ENCODE measurements around the gene ATP10D.

Gene ATP10D

DNA sequence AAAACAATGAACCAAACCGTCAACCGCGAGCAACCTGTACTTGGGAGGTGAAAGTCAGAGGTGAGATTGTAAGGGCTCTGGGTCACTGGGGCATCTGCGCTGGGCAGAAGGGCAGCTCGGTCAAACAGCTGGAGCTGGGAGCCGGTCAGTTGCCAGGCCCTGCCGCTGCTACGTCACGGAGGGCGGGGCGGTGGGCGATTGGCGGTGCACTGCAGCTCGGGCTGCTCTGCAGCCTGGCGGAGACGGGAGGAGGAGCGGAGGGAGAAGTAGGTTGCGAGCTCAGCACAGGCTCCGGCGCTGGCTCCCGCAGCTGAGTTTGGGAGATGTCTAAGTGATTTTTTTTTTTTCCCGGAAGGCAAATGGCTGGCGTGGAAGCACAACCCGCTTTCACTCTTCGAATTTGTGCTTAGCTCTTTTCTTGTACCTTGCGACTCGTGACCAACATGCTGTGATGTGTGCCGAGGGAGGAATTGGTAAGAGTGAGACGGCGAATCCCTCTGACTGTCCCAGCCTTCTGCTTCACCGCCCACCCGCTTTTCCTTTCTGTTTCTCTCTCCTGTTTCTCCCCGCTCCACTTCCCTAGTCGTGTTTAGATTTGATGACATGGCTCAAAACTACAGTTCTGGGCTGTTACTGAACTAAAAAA is at the start of gene ATP10D:
TSS of gene ATP10D (plus strand) at position 229 of the 646 bp plus-strand sequence. CDS start 27,266 bp downstream, outside the sequence.
- H3K4me1 Mint-ChIP-seq (ENCODE audit: low read depth) = peaks cover 18% of the 10 kb centered on the region
- H3K27me3 Mint-ChIP-seq (ENCODE audit: low read depth) = peaks cover 8% of the 10 kb centered on the region
- peak within 1 kb of the TSS; percentile 87 for H3K4me3 Mint-ChIP-seq
- H3K9me3 Mint-ChIP-seq = no peaks in the 10 kb centered on the region
- no peaks in the 10 kb centered on the region for H3K36me3 Mint-ChIP-seq (ENCODE audit: low read depth)
- peak within 1 kb of the TSS; percentile 84 for H3K27ac Mint-ChIP-seq

DNA sequence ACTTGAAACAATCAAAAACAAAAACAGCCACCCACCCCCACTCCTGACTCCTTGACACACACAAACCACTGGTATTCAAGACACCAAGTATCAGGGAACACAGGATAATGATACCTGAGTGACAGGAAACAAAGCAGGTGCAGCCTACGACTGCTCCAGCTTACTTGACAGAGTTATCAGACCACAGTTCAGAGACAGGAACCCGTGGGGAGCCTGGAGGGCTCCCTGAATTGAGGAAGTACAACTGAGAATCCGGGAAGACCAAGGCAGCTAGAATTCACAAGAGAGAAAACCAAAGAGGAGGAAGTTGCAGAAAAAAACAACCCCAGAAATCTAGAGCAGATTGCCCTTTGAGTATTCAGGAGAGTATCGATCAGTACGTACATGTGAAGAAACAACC is 42.1 kb upstream of the ATP10D start:
- Mint-ChIP-seq H3K4me1 (ENCODE audit: low read depth) (peaks cover 8% of the 10 kb centered on the region), H3K4me3 (no peak overlapping the region), H3K9me3 (no peaks in the 10 kb centered on the region), H3K36me3 (ENCODE audit: low read depth) (no peaks in the 10 kb centered on the region), H3K27me3 (ENCODE audit: low read depth) (peaks cover 3% of the 10 kb centered on the region), H3K27ac (no peak overlapping the region)

DNA sequence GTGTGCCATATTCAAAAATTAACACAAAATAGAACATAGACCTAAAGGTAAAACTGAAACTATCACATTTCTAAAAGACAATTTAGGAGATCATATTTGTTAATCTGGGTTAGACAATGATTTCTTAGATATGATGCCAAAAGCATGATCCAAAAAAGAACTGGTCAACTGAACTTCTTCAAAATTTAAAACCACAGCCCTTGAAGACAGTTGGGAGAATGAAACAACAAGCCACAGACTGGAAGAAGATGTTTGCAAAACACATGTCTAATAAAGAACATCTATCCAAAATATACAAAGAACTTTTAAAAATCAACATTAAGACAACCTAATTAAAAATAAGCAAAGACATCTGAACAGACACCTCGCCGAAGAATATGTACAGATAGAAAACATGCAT is 41.0 kb upstream of the ATP10D start:
- Mint-ChIP-seq H3K27ac (no peak overlapping the region), H3K4me1 (ENCODE audit: low read depth) (peaks cover 8% of the 10 kb centered on the region), H3K36me3 (ENCODE audit: low read depth) (no peaks in the 10 kb centered on the region), H3K9me3 (no peaks in the 10 kb centered on the region), H3K27me3 (ENCODE audit: low read depth) (peaks cover 3% of the 10 kb centered on the region), H3K4me3 (no peak overlapping the region)

DNA sequence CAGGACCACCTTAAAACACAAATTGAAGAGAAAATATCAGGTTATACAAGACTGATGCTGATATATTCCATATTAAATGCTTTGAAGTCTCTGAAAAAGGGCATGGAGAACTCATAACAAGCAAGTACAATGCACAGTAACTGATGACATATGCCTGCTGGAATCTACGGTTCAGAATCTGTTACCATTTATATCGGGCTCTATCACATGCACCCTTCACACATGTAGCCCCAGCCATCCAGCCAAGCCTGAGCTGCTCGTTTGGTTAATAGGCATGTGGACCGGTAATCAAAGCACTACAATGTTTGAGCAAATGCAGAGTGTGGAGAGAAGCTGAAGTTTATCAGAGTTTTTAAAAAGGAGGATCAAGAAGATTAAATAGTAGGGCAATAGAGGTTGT is 33.4 kb upstream of the ATP10D start:
- Mint-ChIP-seq H3K4me3 (no peak overlapping the region), H3K36me3 (ENCODE audit: low read depth) (peaks cover 15% of the 10 kb centered on the region), H3K9me3 (no peaks in the 10 kb centered on the region), H3K4me1 (ENCODE audit: low read depth) (peaks cover 2% of the 10 kb centered on the region), H3K27me3 (ENCODE audit: low read depth) (no peaks in the 10 kb centered on the region), H3K27ac (no peak overlapping the region)

DNA sequence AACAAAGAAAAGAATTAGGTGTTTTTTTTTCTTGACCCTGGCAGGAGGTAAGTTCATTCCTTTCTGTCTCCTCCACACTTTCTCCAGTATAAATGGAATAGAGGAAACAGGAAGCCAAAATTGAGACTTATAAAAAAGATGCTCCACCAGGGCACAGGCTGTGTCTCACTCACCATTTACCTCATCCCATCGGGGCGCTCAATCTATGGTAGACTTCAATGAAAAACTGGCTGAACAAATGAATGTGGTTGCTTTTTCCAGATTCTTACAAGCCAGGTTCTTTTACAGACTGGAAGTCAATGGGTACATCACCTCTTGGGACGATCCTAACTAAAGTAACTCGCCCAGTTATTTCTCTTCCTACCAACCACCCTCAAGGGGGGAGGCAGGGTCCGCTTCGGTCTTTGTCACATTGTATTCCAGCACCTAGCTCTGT is 22.3 kb upstream of the ATP10D start:
- H3K4me1 Mint-ChIP-seq (ENCODE audit: low read depth) = peaks cover 16% of the 10 kb centered on the region

DNA sequence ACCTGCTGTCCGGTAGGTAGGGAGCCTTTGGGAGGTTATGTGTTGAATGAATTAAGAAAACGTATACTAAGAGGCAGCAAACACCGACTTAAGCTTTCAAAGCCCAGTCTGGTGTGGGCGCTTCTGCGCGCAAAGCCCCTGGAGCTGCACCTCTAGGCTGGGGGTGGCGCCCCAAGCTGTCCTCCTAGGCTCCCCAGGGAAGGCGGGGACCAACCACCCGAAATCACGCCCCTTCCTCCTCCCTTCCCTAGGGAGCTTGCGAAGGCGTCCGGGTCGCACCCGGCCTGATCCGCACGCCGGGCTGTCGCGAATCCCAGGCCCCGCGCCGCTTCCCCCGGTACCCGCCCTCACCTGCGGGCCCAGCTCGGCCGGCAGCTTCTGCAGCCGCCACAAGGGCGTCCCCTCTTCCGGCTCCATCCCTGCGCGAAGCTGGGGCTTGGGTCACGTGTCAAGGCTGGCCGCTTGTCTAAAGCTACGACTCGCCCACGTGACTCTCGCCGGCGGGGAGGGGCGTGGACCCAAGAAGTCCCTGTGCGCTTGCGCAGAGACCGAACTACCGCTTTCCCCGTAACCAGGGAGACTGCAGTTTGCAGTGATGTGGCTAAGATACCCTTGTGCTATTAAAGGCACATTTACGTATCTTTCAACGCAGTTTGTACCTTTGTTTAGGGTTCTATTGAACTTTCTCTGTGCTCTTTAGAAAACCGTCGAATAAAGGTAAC is 21.7 kb upstream of the ATP10D start, which contains the start of gene COMMD8:
TSS of gene COMMD8 (minus strand) at position 468 of the 722 bp plus-strand sequence. CDS start at position 417, 51 bp downstream.
- H3K4me1 Mint-ChIP-seq (ENCODE audit: low read depth) = peaks cover 16% of the 10 kb centered on the region
- H3K27me3 Mint-ChIP-seq (ENCODE audit: low read depth) = no peaks in the 10 kb centered on the region
- H3K4me3 Mint-ChIP-seq = peak within 1 kb of the TSS; percentile 82
- H3K36me3 Mint-ChIP-seq (ENCODE audit: low read depth) = peaks cover 13% of the 10 kb centered on the region
- peak within 1 kb of the TSS; percentile 64 for H3K27ac Mint-ChIP-seq
- no peaks in the 10 kb centered on the region for H3K9me3 Mint-ChIP-seq

More for the DNA sequence above, 22.3 kb upstream of the ATP10D start:
- Mint-ChIP-seq H3K27ac (peak overlapping the region; percentile 63), H3K9me3 (no peaks in the 10 kb centered on the region), H3K36me3 (ENCODE audit: low read depth) (peaks cover 13% of the 10 kb centered on the region), H3K27me3 (ENCODE audit: low read depth) (no peaks in the 10 kb centered on the region), H3K4me3 (peak overlapping the region; percentile 82)

DNA sequence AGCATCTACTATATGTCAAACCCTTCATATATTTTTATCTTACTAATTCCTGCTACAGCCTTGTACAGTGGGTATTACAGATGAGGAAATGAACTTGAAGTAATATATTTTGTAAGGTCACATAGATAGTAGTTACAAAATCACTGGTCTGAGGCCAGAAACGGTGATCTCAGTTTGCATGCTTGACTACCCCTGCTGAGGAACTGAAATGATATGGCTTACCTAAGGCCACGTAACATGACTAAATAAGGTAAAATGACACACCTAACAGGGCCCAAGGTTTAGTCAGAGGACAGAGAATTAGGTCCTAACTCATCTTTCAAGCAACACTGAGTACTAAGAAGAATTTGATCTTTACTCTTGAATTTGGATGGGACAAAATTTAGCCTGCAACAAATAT is 20.1 kb upstream of the ATP10D start:
- H3K9me3 Mint-ChIP-seq = no peaks in the 10 kb centered on the region
- H3K4me1 Mint-ChIP-seq (ENCODE audit: low read depth) = peaks cover 16% of the 10 kb centered on the region
- no peak overlapping the region for H3K27ac Mint-ChIP-seq
- peaks cover 7% of the 10 kb centered on the region for H3K36me3 Mint-ChIP-seq (ENCODE audit: low read depth)
- no peaks in the 10 kb centered on the region for H3K27me3 Mint-ChIP-seq (ENCODE audit: low read depth)
- H3K4me3 Mint-ChIP-seq = no peak overlapping the region

DNA sequence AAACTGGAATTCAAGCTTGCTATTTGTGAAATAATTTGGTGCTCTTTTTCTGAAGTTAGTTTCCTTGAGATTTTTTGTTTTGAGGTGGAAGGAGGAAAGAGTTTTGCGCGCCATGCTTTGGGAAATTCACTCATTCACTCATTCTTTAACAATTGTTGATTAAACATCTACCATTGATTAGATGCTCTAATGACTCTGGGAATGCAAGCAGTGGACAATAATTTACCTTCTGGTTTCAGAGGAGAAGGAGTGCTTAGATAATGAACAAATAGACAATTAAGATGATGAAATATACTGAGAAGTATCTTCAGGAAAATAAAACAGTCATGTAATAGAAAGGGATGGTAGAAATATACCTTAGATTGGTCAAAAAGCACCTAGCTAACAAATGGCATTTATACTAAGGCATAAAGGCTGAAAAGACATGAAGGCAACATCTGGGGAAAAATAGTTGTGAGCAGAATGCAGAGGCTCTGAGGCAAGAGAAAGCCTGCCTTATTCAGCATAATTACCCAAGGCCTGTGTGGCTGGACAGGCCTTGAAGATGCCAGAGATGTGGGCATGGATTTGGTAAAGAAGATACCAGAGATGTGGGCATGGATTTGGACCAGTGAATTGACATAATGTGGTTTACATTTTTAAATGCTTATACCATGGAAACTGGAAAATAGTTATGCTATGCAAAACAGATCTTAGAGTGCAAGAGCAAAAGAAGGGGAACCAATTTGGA is 18.9 kb upstream of the ATP10D start:
- Mint-ChIP-seq H3K4me1 (ENCODE audit: low read depth) (peaks cover 16% of the 10 kb centered on the region), H3K27ac (no peak overlapping the region), H3K27me3 (ENCODE audit: low read depth) (no peaks in the 10 kb centered on the region), H3K4me3 (no peak overlapping the region), H3K36me3 (ENCODE audit: low read depth) (peaks cover 7% of the 10 kb centered on the region), H3K9me3 (no peaks in the 10 kb centered on the region)

DNA sequence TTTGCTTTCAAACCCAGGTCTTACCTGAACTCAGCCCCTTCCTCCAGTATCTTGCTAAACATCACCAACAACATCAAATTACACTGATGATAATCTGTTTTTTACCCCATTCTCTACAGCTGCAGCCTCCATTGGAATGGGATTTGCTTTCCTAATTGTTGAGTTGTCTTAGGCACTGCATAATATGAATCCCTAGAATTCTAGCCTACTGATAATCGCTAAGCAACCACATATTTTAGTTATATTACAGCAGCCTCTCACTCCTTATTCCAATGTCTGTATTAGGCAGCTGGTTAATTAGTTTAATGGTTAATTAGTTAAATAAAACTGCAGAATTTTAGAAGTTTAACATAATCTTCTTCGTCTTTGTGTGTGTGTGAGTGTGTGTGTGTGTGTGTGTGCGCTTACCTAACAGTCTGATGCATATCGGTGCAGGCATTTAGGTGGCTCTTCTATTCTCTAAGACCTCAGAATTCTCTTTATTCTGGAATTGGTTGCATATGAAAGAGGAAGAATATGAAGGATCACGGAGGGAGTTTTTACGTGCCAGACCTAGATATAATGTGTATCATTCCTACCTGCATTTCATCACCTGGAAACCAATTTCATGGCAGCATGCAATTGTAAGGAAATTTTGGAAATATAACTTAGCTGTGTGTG is 16.2 kb upstream of the ATP10D start:
- H3K27ac Mint-ChIP-seq = no peak overlapping the region
- H3K36me3 Mint-ChIP-seq (ENCODE audit: low read depth) = no peaks in the 10 kb centered on the region
- peaks cover 14% of the 10 kb centered on the region for H3K27me3 Mint-ChIP-seq (ENCODE audit: low read depth)
- peaks cover 1% of the 10 kb centered on the region for H3K4me1 Mint-ChIP-seq (ENCODE audit: low read depth)
- no peaks in the 10 kb centered on the region for H3K9me3 Mint-ChIP-seq
- H3K4me3 Mint-ChIP-seq = no peak overlapping the region

DNA sequence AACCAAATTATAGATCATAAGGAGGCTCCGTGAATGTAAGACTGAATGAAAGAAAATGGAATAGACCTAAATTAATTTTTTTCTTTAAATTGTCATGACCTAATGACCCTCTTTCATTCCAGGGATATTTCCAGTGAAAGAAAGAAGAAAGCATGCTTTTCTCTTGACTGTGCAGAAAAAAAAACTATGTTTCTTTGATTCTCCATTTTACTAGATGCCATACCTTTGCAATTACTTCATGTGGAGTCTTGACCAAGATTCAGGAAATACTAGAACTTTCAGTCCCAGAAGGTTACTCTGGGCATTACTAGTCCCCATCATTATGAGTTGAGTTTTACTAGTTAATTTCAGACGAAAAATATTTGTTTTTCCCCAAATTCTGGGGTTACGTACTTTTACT is 15.1 kb upstream of the ATP10D start:
- Mint-ChIP-seq H3K9me3 (no peaks in the 10 kb centered on the region), H3K4me3 (no peak overlapping the region), H3K36me3 (ENCODE audit: low read depth) (no peaks in the 10 kb centered on the region), H3K27me3 (ENCODE audit: low read depth) (peaks cover 14% of the 10 kb centered on the region), H3K4me1 (ENCODE audit: low read depth) (no peaks in the 10 kb centered on the region), H3K27ac (no peak overlapping the region)

DNA sequence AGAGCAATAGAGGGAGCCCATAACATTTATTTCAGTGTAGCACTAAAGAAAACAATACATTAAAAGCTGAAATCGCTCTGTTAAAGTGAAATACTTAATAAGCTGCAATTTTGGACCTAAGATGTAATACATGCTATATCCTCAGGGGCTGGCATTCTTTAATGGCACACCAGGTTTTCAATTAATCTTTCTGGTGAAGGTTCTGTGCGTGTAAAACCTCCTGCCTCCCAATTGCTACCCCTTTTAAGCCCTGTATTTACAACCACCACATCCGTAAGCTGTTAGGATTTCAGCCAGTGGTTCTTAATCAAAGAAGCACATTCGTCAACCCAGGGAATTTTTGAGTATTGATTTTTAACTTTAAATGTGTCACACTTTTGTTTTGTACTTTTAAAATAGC is 14.0 kb upstream of the ATP10D start:
- Mint-ChIP-seq H3K9me3 (no peaks in the 10 kb centered on the region), H3K4me1 (ENCODE audit: low read depth) (no peaks in the 10 kb centered on the region), H3K4me3 (no peak overlapping the region), H3K27me3 (ENCODE audit: low read depth) (peaks cover 14% of the 10 kb centered on the region), H3K36me3 (ENCODE audit: low read depth) (no peaks in the 10 kb centered on the region), H3K27ac (no peak overlapping the region)

DNA sequence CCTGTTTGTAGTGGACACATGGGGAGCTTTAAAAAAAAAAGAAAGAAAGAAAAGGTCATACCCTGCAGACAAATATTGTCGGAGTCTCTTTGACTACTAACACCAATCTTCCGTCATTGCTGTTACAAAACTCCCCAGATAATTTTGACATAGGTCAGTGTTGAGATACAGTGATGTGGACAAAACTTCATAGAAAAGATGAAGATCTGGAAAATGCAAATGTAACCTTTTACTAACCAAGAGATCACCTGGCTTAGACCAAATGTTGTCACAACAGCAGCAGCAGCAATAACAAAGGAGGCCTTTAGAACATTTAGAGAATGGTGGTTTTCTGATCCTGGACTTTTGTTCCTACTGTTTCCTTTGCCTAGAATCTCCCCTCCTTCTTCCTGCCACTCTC is 13.5 kb upstream of the ATP10D start:
- Mint-ChIP-seq H3K9me3 (no peaks in the 10 kb centered on the region), H3K27ac (no peak overlapping the region), H3K4me3 (no peak overlapping the region), H3K36me3 (ENCODE audit: low read depth) (no peaks in the 10 kb centered on the region), H3K4me1 (ENCODE audit: low read depth) (no peaks in the 10 kb centered on the region), H3K27me3 (ENCODE audit: low read depth) (peaks cover 14% of the 10 kb centered on the region)

DNA sequence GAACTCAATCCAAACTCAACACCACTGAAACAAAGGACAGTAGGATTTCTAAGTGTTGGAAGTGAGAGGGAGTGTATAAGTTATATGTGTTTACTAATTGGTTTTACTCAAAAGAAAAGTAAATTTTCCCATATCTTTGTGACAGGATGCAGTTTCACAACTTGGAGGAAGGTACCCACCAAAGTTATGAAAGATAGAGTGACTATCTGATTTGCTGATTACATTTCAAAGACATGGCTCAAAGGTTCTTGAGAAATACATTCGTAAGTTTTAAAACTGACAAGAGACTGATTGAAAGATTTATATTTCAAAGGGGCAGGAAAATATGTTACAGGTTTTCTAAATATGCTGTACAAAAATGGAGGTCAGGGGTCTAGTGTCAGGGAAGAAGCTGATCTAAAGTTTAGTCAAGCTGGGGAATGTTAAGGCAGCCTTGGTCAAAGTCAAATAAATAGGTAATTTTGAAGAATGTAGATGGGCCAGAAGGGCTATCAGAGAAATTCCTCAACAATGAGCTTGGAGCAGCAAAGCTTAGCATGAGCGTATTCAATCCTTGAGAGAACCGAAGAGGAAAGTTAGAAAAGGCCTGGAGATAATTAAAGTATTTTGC is 11.8 kb upstream of the ATP10D start:
- no peaks in the 10 kb centered on the region for H3K4me1 Mint-ChIP-seq (ENCODE audit: low read depth)
- H3K27ac Mint-ChIP-seq = no peak overlapping the region
- H3K4me3 Mint-ChIP-seq = no peak overlapping the region
- H3K27me3 Mint-ChIP-seq (ENCODE audit: low read depth) = peaks cover 14% of the 10 kb centered on the region
- no peaks in the 10 kb centered on the region for H3K9me3 Mint-ChIP-seq
- no peaks in the 10 kb centered on the region for H3K36me3 Mint-ChIP-seq (ENCODE audit: low read depth)

DNA sequence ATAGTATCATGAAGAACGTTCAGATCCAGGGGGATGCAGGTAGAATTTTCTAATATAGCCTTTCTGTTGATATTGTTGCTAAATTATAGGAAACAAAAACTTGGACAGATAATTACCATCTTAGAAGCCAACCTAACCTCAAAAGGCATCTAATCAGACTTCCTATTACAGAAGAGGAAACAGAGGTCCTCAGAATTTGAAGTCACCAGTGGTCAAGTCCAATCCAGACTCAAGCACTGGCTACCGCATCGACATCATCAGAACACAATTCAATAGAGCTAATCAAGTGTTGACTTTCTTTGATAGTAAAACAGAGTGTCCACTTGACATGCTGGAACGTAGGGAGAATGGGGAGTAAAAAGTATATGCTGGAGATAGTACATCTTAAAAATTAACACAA is 10.3 kb upstream of the ATP10D start:
- H3K27ac Mint-ChIP-seq = no peak overlapping the region
- H3K27me3 Mint-ChIP-seq (ENCODE audit: low read depth) = peaks cover 15% of the 10 kb centered on the region
- no peaks in the 10 kb centered on the region for H3K4me1 Mint-ChIP-seq (ENCODE audit: low read depth)
- H3K9me3 Mint-ChIP-seq = no peaks in the 10 kb centered on the region
- no peak overlapping the region for H3K4me3 Mint-ChIP-seq
- no peaks in the 10 kb centered on the region for H3K36me3 Mint-ChIP-seq (ENCODE audit: low read depth)

Measured in T-helper 1 cell treated with Interleukin-12 subunit alpha and Interleukin-12 subunit beta and Interleukin-4 antibody, amounts not matched to agents 30 μg/mL and 1 μg/mL, for 36 hours (primary cell).